Measurements from ENCODE around the gene TTLL3. TPM values are rescaled to one million over a fixed set of nuclear protein-coding genes. Genes with fewer than 3 reads are reported as not detected.
"Not testable (repeated sequence)": the region's sequence is repeated elsewhere in the genome, so short reads cannot be mapped to it uniquely, and the experiment has no call there.

Gene TTLL3
- total RNA-seq, 1 donor, result 34.3 TPM

DNA sequence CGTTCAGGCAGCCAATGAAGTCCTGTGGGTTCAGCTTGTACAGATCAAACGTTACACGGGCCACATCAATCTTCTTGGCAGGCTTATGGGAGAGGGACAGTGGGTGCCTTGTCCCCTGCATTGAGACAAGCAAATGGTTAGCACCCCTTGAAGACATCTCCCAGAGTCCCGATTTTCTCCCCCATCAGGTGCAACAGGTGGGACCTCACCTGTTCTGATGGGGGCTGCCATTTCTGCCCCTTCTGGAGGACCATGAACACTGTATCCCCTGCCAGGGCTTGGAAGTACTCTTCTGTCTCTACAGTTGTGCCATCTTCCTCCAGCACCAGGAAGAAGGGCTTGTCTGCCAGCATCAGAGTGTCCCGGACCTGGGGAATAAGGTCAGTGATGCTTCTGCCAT is 59.9 kb downstream of the TTLL3 start:
- TF ChIP-seq, protein P1, sequence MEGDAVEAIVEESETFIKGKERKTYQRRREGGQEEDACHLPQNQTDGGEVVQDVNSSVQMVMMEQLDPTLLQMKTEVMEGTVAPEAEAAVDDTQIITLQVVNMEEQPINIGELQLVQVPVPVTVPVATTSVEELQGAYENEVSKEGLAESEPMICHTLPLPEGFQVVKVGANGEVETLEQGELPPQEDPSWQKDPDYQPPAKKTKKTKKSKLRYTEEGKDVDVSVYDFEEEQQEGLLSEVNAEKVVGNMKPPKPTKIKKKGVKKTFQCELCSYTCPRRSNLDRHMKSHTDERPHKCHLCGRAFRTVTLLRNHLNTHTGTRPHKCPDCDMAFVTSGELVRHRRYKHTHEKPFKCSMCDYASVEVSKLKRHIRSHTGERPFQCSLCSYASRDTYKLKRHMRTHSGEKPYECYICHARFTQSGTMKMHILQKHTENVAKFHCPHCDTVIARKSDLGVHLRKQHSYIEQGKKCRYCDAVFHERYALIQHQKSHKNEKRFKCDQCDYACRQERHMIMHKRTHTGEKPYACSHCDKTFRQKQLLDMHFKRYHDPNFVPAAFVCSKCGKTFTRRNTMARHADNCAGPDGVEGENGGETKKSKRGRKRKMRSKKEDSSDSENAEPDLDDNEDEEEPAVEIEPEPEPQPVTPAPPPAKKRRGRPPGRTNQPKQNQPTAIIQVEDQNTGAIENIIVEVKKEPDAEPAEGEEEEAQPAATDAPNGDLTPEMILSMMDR (IDR thresholded peaks at IDR 0.05; ENCODE audit: insufficient read depth, low read length), result no peak
- DNase-seq (ENCODE audit: low read depth), result no peak

DNA sequence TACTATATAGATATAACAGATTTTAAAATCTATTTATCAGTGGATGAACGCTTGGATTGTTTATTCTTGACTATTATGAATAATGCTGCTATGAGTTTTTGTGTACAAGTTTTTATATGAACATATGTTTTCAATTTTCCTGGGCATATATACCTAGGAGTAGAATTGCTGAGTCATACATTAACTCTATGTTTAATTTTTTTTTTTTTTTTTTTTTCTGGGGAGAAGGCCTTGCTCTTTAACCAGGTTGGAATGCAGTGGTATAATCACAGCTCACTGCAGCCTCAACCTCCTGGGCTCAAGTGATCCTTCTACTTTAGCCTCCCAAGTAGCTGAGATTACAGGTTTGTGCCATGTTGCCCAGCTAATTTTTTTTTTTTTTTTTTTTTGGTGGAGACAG is 60.9 kb downstream of the TTLL3 start:
- peak; percentile 74 for DNase-seq (ENCODE audit: low read depth)
- TF ChIP-seq, protein P1 (IDR thresholded peaks at IDR 0.05; ENCODE audit: insufficient read depth, low read length), result no peak
- no peak overlapping the region for H3K4me3 ChIP-seq (ENCODE audit: low read depth, low read length)

More for the DNA sequence above, 59.9 kb downstream of the TTLL3 start:
- H3K4me3 ChIP-seq (ENCODE audit: low read depth, low read length), result no peak overlapping the region

DNA sequence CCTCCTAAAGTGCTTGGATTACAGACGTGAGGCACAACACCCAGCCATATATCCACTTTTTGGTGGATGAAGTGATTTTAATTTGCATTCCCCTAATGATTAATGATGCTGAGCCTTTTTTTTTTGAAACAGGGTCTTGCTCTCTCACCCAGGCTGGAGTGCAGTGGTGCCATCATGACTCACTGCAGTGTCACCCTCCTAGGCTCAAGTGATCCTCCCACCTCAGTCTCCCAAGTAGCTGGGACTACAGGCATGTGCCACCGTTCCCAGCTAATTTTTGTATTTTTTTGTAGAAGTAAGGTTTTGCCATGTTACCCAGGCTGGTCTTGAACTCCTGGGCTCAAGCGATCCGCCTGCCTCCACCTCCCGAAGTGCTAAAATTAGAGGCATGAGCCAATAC is 62.0 kb downstream of the TTLL3 start:
- not testable (repeated sequence) for DNase-seq (ENCODE audit: low read depth); H3K4me3 ChIP-seq (ENCODE audit: low read depth, low read length)

DNA sequence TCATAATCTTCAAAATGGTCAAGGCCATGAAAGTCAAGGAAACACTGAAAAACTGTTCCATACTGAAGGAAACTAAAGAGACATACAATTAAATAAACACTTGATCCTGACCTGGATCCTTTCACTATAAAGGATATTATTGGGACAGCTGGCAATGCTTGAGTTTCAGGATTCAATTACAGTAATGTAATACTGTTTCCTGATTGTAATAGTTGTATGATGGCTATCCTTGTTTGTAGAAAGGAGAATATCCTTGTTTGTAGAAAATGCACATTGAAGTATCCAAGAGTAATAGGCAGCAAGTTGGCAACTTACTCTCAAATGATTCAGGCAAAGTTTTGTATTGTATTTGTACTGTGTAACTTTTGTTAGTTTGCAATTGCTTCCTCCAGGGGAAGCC is 65.4 kb downstream of the TTLL3 start:
- no peak for DNase-seq (ENCODE audit: low read depth)
- H3K4me3 ChIP-seq (ENCODE audit: low read depth, low read length), result no peak overlapping the region
- TF ChIP-seq, protein P1 (IDR thresholded peaks at IDR 0.05; ENCODE audit: insufficient read depth, low read length), result no peak

DNA sequence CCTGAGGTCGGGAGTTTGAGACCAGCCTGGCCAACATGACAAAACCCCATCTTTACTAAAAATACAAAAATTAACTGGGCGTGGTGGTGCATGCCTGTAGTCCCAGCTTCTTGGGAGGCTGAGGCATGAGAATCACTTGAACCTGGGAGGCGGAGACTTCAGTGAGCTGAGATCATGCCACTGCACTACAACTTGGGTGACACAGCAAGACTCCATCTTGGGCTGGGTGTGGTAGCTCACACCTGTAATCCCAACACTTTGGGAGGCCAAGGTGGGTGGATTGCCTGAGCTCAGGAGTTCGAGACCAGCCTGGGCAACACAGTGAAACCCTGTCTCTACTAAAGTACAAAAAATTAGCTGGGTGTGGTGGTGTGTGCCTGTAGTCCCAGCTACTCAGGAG is 66.2 kb downstream of the TTLL3 start:
- not testable (repeated sequence) for DNase-seq (ENCODE audit: low read depth); H3K4me3 ChIP-seq (ENCODE audit: low read depth, low read length)

DNA sequence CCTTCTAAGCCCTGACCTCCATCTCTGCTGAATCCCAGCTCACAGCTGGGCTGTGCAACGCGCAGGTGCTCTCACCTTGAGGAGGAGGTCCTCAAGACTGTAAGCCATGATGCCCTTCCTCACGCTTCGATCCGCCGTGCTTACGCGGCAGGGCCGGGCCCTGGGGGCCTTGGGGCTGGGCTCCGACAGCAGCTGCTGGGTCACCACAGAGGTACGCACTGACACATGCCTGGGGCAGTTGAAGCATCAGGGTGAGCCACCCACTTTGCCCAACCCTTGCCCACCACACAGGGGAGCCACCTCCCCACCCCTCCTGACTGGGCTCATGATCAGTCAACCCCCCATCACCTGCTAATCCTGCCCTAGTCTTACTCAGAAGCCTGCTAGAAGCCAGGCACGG is 66.9 kb downstream of the TTLL3 start:
- no peak overlapping the region for H3K4me3 ChIP-seq (ENCODE audit: low read depth, low read length)
- TF ChIP-seq, protein P1 (IDR thresholded peaks at IDR 0.05; ENCODE audit: insufficient read depth, low read length), result no peak
- DNase-seq (ENCODE audit: low read depth), result no peak

DNA sequence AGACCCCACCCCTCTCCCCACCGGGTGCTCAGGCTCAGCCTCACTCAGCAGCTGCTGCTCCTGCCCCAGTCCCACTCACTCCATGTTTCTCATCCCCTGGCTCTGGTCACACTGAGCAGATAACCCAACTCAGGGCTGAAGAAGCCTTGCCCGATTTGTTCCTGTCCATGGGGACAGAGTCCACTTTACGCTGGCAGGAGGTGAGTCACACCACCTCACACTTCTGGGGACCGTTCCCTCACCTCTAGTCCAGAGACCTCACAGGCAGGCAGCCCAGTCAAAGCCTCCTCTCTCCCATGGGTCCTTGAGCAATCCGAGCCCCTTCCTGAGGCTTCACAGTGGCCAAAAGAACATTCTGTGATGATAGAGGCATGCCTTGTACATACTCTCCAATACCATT is 68.6 kb downstream of the TTLL3 start:
- DNase-seq (ENCODE audit: low read depth), result no peak
- TF ChIP-seq, protein P1 (IDR thresholded peaks at IDR 0.05; ENCODE audit: insufficient read depth, low read length), result no peak
- no peak overlapping the region for H3K4me3 ChIP-seq (ENCODE audit: low read depth, low read length)

DNA sequence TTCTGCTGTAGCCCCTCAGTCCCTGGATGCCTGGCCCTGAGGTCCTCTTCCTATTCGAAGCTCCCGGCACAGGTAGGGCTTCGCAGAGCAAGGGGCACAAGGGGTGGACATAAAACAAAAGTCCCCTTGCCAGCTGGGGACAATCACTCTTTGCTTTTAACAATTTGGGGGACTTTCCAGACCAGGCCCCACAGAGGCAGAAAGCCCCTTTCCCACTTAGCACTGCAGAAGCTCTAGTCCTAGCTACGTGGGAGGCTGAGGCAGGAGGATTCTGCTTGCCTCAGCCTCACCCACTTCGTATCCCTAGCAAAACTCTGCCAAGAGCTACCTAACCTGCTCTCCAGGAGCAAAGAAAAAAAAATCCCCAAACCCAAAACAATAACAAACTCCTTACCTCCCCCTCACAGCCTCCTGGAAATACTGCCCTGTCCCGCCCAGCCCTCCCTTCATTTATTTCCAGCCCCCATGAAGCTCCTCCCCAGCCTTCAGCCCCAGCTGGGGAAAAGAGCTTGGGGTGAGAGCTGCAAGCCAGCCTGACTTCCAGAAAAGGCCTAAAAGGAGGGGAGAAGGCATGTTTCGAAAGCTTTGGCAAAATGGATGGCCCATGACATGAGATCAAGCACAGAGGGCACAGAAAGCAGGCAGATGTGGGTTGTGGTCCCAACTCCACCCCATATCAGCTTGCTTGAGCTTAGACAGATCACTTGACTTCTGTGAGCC is 69.9 kb downstream of the TTLL3 start, which contains the start of gene CIDEC:
Gene CIDEC (minus strand): TSS at position 424 of the 720 bp plus-strand sequence. CDS start 1,767 bp downstream, outside the sequence.
- no peak within 1 kb of the TSS for H3K4me3 ChIP-seq (ENCODE audit: low read depth, low read length)
- no peak for DNase-seq (ENCODE audit: low read depth)
- TF ChIP-seq, protein P1 (IDR thresholded peaks at IDR 0.05; ENCODE audit: insufficient read depth, low read length), result no peak
